ENCODE results near the gene PRLR.

GRCh38 chr5:35166043-35166442 lies 64.2 kb downstream of the PRLR start:
- TF ChIP-seq, protein P1, sequence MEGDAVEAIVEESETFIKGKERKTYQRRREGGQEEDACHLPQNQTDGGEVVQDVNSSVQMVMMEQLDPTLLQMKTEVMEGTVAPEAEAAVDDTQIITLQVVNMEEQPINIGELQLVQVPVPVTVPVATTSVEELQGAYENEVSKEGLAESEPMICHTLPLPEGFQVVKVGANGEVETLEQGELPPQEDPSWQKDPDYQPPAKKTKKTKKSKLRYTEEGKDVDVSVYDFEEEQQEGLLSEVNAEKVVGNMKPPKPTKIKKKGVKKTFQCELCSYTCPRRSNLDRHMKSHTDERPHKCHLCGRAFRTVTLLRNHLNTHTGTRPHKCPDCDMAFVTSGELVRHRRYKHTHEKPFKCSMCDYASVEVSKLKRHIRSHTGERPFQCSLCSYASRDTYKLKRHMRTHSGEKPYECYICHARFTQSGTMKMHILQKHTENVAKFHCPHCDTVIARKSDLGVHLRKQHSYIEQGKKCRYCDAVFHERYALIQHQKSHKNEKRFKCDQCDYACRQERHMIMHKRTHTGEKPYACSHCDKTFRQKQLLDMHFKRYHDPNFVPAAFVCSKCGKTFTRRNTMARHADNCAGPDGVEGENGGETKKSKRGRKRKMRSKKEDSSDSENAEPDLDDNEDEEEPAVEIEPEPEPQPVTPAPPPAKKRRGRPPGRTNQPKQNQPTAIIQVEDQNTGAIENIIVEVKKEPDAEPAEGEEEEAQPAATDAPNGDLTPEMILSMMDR (CRISPR knock-in tag; IDR thresholded peaks at IDR 0.05) = no peak
- no peak for TF ChIP-seq RXRB (CRISPR knock-in tag; IDR thresholded peaks at IDR 0.05; ENCODE audit: borderline replicate concordance)
- no peak for TF ChIP-seq REST (IDR thresholded peaks at IDR 0.05; ENCODE audit: borderline replicate concordance in 1 of 2, low read depth in 1 of 2, low read length in 2 of 2)
- TF ChIP-seq, protein P2, sequence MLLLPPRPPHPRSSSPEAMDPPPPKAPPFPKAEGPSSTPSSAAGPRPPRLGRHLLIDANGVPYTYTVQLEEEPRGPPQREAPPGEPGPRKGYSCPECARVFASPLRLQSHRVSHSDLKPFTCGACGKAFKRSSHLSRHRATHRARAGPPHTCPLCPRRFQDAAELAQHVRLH (CRISPR knock-in tag; IDR thresholded peaks at IDR 0.05; ENCODE audit: borderline replicate concordance, low read depth) = no peak
- no peak for TF ChIP-seq ZNF274 (CRISPR knock-in tag; IDR thresholded peaks at IDR 0.05)
- TF ChIP-seq ZNF720 (CRISPR knock-in tag; IDR thresholded peaks at IDR 0.05) = no peak
